K562 (cell line): Measurements from ENCODE around the gene ANO4. TPM values are rescaled to one million over a fixed set of nuclear protein-coding genes. Genes with fewer than 3 reads are reported as not detected.

ENCODE experiments used
- ATAC-seq: fragments of 200-7000 bp; cut with Tn5 transposase; 3 replicates; pipeline ENCODE4 v1.9.1; 2020; ENCODE audit warnings: moderate library complexity
- BruUV-seq: library from RNA; stranded (reverse); fragments of 400-500 nt; replicated peaks from 2 replicates; lab custom pipeline; 2021; lab: Mats Ljungman, UMichigan
- CTCF ChIA-PET: fragments of 300-600 bp; formaldehyde crosslinking; extraction: SDS; loops from one replicate; lab custom pipeline; 2021; ENCODE audit warnings: low intra/inter-chr PET ratio; lab: Yijun Ruan, JAX
- POLR2A ChIA-PET: fragments of 300-600, 350-650 bp; sonication (Branson Sonifier 250); formaldehyde crosslinking; extraction: SDS; loops from one replicate; lab custom pipeline; 2021; ENCODE audit warnings: antibody characterized with exemption, inconsistent platforms; lab: Yijun Ruan, JAX
- DNase-seq, 4 experiments: peaks; one replicate each; pipeline versions ENCODE4 v3.0.0 to v3.0.0-alpha.2; 2011 to 2018; ENCODE audit warnings: low spot score in 3 of 4, mixed read lengths in 3 of 4; ENCODE audit errors: extremely low read depth in 1 of 4
- FAIRE-seq: peaks from 2 replicates; lab custom pipeline; 2011; peaks lifted over from hg19 to GRCh38; lab: Jason Lieb, UNC
- H2AFZ ChIP-seq: 2 replicates; pipeline ENCODE4 v1.6.0; 2011; ENCODE audit warnings: low read depth, low read length, control low read depth, inconsistent platforms
- H3K27ac ChIP-seq: fragments of 200-600 bp; 3 replicates; pipeline ENCODE4 v1.8.0; 2011; ENCODE audit warnings: low read depth, mild to moderate bottlenecking, control low read depth, inconsistent platforms, low read length, moderate library complexity, mixed read lengths; ENCODE audit errors: extremely low read depth
- H3K27me3 ChIP-seq, 2 experiments: fragments of 300-600 bp in 1 of 2; 2 replicates in 1 of 2; 3 replicates in 1 of 2; pipeline versions ENCODE4 v1.6.0 to v1.8.0; 2011; ENCODE audit warnings: inconsistent platforms in 2 of 2, low read length in 2 of 2, mild to moderate bottlenecking in 1 of 2, mixed read lengths in 1 of 2, moderate library complexity in 1 of 2; ENCODE audit not compliant: control insufficient read depth in 2 of 2, insufficient read depth in 2 of 2
- H3K36me3 ChIP-seq: fragments of 300-600 bp; 3 replicates; pipeline ENCODE4 v1.8.0; 2011; ENCODE audit warnings: mild to moderate bottlenecking, low read length, inconsistent platforms; ENCODE audit not compliant: control insufficient read depth, insufficient read depth
- H3K4me1 ChIP-seq, 2 experiments: fragments of 200-600 bp in 1 of 2; replicated peaks in 1 of 2; 2 replicates in 1 of 2; 3 replicates in 1 of 2; pipeline versions ENCODE4 v1.5.1 to v1.8.0; 2011; ENCODE audit warnings: inconsistent platforms in 2 of 2, low read length in 2 of 2, mild to moderate bottlenecking in 1 of 2, mixed read lengths in 1 of 2, moderate library complexity in 1 of 2; ENCODE audit not compliant: control insufficient read depth in 2 of 2, insufficient read depth in 2 of 2
- H3K4me2 ChIP-seq: 2 replicates; pipeline ENCODE4 v1.6.1; 2011; ENCODE audit warnings: low read length, control low read depth, inconsistent platforms, mixed read lengths; ENCODE audit not compliant: insufficient read depth
- H3K4me3 ChIP-seq: fragments of 200-600 bp; sonication (generic), shearing (Covaris generic); 2 replicates; pipeline ENCODE4 v1.5.1; 2016; ENCODE audit warnings: control low read depth, inconsistent platforms
- H3K79me2 ChIP-seq: fragments of 200-600 bp; 3 replicates; pipeline ENCODE4 v1.8.0; 2011; ENCODE audit warnings: low read length, inconsistent platforms; ENCODE audit not compliant: control insufficient read depth, insufficient read depth
- H3K9ac ChIP-seq, 2 experiments: 2 replicates each; pipeline versions ENCODE4 v1.6.0 to v1.6.1; 2011; ENCODE audit warnings: low read depth in 2 of 2, low read length in 2 of 2, control low read depth in 1 of 2, inconsistent platforms in 1 of 2, mild to moderate bottlenecking in 1 of 2, mixed read lengths in 1 of 2; ENCODE audit not compliant: insufficient read depth in 1 of 2
- H3K9me1 ChIP-seq: one replicate; pipeline ENCODE4 v1.6.0; 2011; ENCODE audit warnings: inconsistent platforms, mild to moderate bottlenecking, low read length, moderate library complexity; ENCODE audit not compliant: control insufficient read depth, insufficient read depth
- H3K9me3 ChIP-seq: replicated peaks from 2 replicates; pipeline ENCODE4 v1.5.1; 2011; ENCODE audit warnings: low read depth, low read length, inconsistent platforms; ENCODE audit not compliant: control insufficient read depth, insufficient read depth
- H4K20me1 ChIP-seq: replicated peaks from 2 replicates; pipeline ENCODE4 v1.6.1; 2011; ENCODE audit warnings: low read length, inconsistent platforms, mixed read lengths; ENCODE audit not compliant: control insufficient read depth, insufficient read depth
- ARID1B ChIP-seq: fragments of 450-650 bp; IDR thresholded peaks from 2 replicates; pipeline ENCODE4 v1.6.1; 2016; ENCODE audit warnings: antibody characterized with exemption, mild to moderate bottlenecking, inconsistent platforms
- ASH1L ChIP-seq: fragments of 450-650 bp; IDR thresholded peaks from 2 replicates; pipeline ENCODE4 v1.6.1; 2018; ENCODE audit warnings: borderline replicate concordance, mild to moderate bottlenecking, low read depth; ENCODE audit not compliant: partially characterized antibody
- ATF2 ChIP-seq: sonication (generic); formaldehyde crosslinking; IDR thresholded peaks from 2 replicates; pipeline ENCODE4 v1.8.1; 2022; ENCODE audit warnings: missing genetic modification reagents
- CHD1 ChIP-seq: fragments of 200-600 bp; sonication (generic); IDR thresholded peaks from one replicate; pipeline ENCODE4 v1.6.1; 2012; ENCODE audit warnings: mild to moderate bottlenecking, moderate library complexity, low read length, inconsistent platforms
- CHD2 ChIP-seq: IDR thresholded peaks from 2 replicates; pipeline ENCODE4 v1.6.1; 2011; ENCODE audit warnings: low read depth, low read length
- CUX1 ChIP-seq: fragments of 200-800 bp; sonication (Bioruptor generic); IDR thresholded peaks from 2 replicates; pipeline ENCODE4 v1.6.1; 2016; ENCODE audit warnings: missing genetic modification characterization, missing compliant biosample characterization
- FOXJ2 ChIP-seq: fragments of 200-800 bp; sonication (Bioruptor generic); IDR thresholded peaks from 2 replicates; pipeline ENCODE4 v1.6.1; 2016; ENCODE audit warnings: missing genetic modification characterization, missing compliant biosample characterization
- ILF3 ChIP-seq: fragments of 450-650 bp; IDR thresholded peaks from 2 replicates; pipeline ENCODE4 v1.6.1; 2018; ENCODE audit warnings: antibody characterized with exemption, mild to moderate bottlenecking, moderate library complexity, borderline replicate concordance
- MAX ChIP-seq: sonication (generic); formaldehyde crosslinking; IDR thresholded peaks from 2 replicates; pipeline ENCODE4 v1.9.0; 2022; ENCODE audit warnings: mild to moderate bottlenecking, missing genetic modification reagents
- ZBTB34 ChIP-seq: fragments of 250-450 bp; sonication (Bioruptor Pico); IDR thresholded peaks from 2 replicates; pipeline ENCODE4 v1.8.0; 2021; ENCODE audit warnings: mild to moderate bottlenecking, moderate library complexity
- ZBTB7A ChIP-seq: IDR thresholded peaks from 2 replicates; pipeline ENCODE4 v1.6.1; 2011; ENCODE audit warnings: low read depth, mild to moderate bottlenecking, low read length, moderate library complexity, borderline replicate concordance; ENCODE audit not compliant: control insufficient read depth
- ZNF77 ChIP-seq: fragments of 250-450 bp; sonication (Bioruptor Pico); IDR thresholded peaks from 2 replicates; pipeline ENCODE4 v1.5.0; 2020
- ZZZ3 ChIP-seq: fragments of 450-650 bp; IDR thresholded peaks from 2 replicates; pipeline ENCODE4 v1.6.1; 2016; ENCODE audit warnings: antibody characterized with exemption, mild to moderate bottlenecking, moderate library complexity
- WGBS: fragments of 100-300 bp; shearing (Covaris generic); methylation state at CpG from one replicate; pipeline ENCODE4 v1.1.6; 2016; ENCODE audit warnings: low coverage, mixed read lengths; ENCODE audit not compliant: insufficient coverage; ENCODE audit errors: missing lambda C conversion rate; 5-methylcytosine and 5-hydroxymethylcytosine counted together
- in situ Hi-C: fragments of 300-500 bp; cut with MboI; formaldehyde crosslinking; loops from 4 replicates; pipeline ENCODE4 v1.15.0; 2018; ENCODE audit warnings: inconsistent platforms, mixed read lengths
- intact Hi-C: fragments of 100-400 bp; cut with micrococcal nuclease; formaldehyde crosslinking; loops from 2 replicates; pipeline ENCODE4 v1.14.2; 2022
- polyA plus RNA-seq, 8 experiments: library from polyadenylated mRNA; depleted of rRNA in 4 of 8; stranded (reverse) in 5 of 8; unstranded in 3 of 8; fragments of >200 nt; fragmentation: Nextera tagmentation in 2 of 8; fragmentation: Illumina TruSeq in 1 of 8; extraction: Ambion mirVana in 2 of 8; extraction: Trizol in 1 of 8; gene quantifications; 2 replicates each; pipeline versions ENCODE4 v1.2.1 to v1.2.3, GENCODE V29; 2011 to 2014; ENCODE audit warnings: inconsistent platforms in 1 of 8, missing spikeins in 1 of 8
- total RNA-seq, 7 experiments: library from RNA; depleted of rRNA in 6 of 7; stranded (reverse); fragments of >200 nt in 6 of 7; fragmentation: Illumina TruSeq in 2 of 7; extraction: Trizol in 2 of 7; gene quantifications; 2 replicates each; pipeline versions ENCODE4 v1.2.1 to v1.2.3, GENCODE V29; 2011 to 2021; ENCODE audit warnings: low replicate concordance in 1 of 7

The ANO4 gene
- total and polyA plus RNA-seq, 9 of the 15 experiments (the other 6 are each of a cell fraction or from before 2014, with no cell fraction given), result not detected

GRCh38 chr12:101082706-101083105 is 288.1 kb downstream of the ANO4 start (continued):
- TF ChIP-seq ZBTB34 (CRISPR knock-in tag) (no peak), FOXJ2 (tag) (no peak), CHD2 (no peak), ZNF77 (CRISPR knock-in tag) (no peak), ILF3 (no peak), MAX (no peak), ZZZ3 (no peak), CHD1 (no peak), ZBTB7A (no peak)

- no peak overlapping the region for H2AFZ ChIP-seq
- intact Hi-C loops, result no loop called here
- H3K9ac ChIP-seq, result no peak overlapping the region
- in situ Hi-C loops, result no loop called here
- BruUV-seq, result no TSS peak
- H3K9me3 ChIP-seq, result no peaks in the 10 kb centered on the region
- POLR2A ChIA-PET, result no interaction called here
- no peak overlapping the region for H3K4me2 ChIP-seq
- under 1% methylated on average over 11 of the region's 11 CpGs for whole genome bisulfite sequencing
- no peaks in the 10 kb centered on the region for H3K27me3 ChIP-seq
- no peaks in the 10 kb centered on the region for H3K4me1 ChIP-seq
- H3K36me3 ChIP-seq, result no peaks in the 10 kb centered on the region
- CTCF ChIA-PET, result interaction anchor here (0.6 kb wide), 1 partner anchor 204 kb away, joined by 3 read pairs; no protein-coding TSS in a partner anchor
- H3K9me1 ChIP-seq, result no peaks in the 10 kb centered on the region
- no peaks in the 10 kb centered on the region for H4K20me1 ChIP-seq
- ATAC-seq, result no peak
- no peak overlapping the region for H3K4me3 ChIP-seq
- FAIRE-seq, result no peak
- DNase-seq, result no peak
- no peak overlapping the region for H3K27ac ChIP-seq
- no peaks in the 10 kb centered on the region for H3K79me2 ChIP-seq
- TF ChIP-seq ATF2 (CRISPR knock-in tag) (no peak), ASH1L (no peak), FOXJ2 (tag) (no peak), CUX1 (CRISPR knock-in tag) (no peak), ARID1B (no peak)
These were observed 292.0 kb downstream of the ANO4 start for GRCh38 chr12:101086490-101087135.
